Measurements from ENCODE around the gene KLF6. TPM values are rescaled to one million over a fixed set of nuclear protein-coding genes. Genes with fewer than 3 reads are reported as not detected.

KLF6 gene
- total RNA-seq, 1 experiment from 2014 or later: 21.3 TPM

DNA sequence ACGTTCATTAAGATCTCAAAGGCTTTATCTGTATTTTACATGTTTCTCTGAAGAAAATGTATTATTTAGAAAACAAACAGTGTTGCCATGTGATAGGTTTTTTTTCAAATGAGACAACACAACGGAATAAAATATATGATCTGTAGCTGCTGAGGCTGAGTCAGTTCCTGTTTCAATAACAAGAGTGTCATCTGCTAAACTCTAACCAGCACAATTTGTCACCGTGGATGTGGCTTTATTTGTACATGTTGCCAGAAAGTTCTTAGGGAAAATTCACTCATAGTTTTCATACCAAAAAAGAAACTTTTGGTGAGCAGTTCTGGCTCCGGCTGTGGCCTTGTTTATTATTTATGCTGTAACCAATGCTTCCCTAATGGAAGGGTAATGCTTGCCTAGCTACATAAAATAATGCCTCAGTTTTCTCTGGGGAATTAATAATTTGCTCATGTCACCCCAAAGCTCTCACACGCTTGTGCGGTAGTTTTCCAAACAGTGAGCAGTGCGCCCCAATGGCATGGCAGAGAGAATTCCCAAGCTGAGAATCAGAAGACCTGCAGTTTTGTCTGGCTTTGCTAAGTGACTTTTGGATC lies 20.3 kb upstream of the KLF6 start:
- Histone ChIP-seq H3K27me3 (replicated peaks) (no peaks in the 10 kb centered on the region), H3K4me1 (replicated peaks) (peaks cover 58% of the 10 kb centered on the region), H3K4me3 (no peak overlapping the region)

DNA sequence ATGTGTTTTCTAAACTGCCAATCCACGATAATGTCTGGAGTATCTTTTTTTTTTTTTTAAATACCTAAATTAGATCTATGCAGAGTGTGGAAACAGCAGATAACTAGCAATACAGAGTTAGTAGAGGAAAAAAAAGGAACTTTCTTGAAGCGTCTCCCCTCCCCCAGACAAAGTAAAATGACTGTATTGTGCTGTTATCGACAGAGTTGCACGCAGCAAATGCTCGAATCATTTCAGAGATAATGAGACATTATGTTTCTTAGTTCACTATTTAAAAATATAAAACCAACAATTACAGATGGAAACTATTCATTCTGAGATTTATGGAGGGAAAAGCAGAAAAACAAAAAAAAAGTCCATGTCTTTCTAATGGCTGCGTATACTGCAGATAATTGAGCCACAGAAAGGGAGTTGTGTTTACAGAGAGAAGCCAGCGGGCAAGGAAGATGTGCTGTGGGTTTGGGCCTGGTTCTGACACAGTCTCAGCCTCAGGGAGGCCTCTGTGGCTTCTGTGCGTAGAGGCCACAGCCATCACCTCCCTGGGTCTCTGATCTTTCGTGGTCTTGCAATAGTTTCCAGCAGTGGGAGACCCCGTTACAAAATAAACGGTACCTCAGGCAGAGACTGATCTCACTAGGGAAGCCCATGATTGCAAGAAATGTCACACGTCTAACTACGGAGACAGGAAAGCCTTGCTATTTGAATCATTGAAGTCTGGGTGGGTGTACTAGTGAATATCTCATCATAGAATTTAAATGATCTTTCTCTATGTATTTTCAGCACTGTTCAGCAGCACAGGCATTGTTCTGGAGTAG lies 19.1 kb upstream of the KLF6 start:
- Histone ChIP-seq H3K27me3 (replicated peaks) (no peaks in the 10 kb centered on the region), H3K36me3 (no peaks in the 10 kb centered on the region), H3K9me3 (replicated peaks) (no peaks in the 10 kb centered on the region), H3K4me1 (replicated peaks) (peaks cover 47% of the 10 kb centered on the region), H3K27ac (peak overlapping the region; percentile 98), H3K4me3 (no peak overlapping the region)
- peak in 1 of 2 experiments; percentile 50 for DNase-seq (ENCODE audit: low read depth in 1 of 2, low spot score in 2 of 2)

More for the DNA sequence above, 20.3 kb upstream of the KLF6 start:
- H3K36me3 ChIP-seq: no peaks in the 10 kb centered on the region
- DNase-seq (ENCODE audit: low read depth in 1 of 2, low spot score in 2 of 2): peak; percentile 69 to 84
- no peaks in the 10 kb centered on the region for H3K9me3 ChIP-seq (replicated peaks)
- peak overlapping the region; percentile 98 for H3K27ac ChIP-seq

DNA sequence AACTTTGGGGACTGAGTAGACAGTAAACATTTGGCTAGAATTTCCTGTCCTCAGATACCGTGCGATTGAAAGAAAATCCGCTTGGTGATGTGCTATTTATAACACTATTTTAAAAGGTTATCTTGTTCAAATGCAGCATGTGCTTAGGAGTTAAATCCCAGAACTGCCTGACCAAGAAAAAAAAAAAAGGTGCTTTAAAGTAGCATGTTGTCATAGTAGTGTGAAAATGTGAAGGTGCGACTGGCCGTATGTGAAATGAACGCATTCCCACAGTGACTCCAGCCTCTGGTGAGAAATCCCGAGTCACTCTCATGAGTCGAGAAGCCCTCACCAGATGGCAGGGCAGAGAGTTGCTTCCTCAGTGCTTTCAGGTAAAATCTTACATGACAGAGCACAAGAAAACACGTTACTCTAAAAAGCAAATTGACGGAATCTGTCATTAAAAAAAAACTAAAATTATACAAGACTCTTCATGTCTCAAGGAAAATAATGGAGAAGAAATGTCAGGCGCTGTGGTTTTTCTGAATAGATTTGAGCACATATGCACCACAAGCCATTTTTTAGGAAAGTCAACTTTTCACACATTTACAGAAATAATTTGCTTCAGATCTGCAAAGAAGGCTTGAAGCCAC lies 18.4 kb upstream of the KLF6 start:
- Histone ChIP-seq H3K36me3 (no peaks in the 10 kb centered on the region), H3K4me3 (no peak overlapping the region), H3K27me3 (replicated peaks) (no peaks in the 10 kb centered on the region), H3K9me3 (replicated peaks) (no peaks in the 10 kb centered on the region), H3K27ac (peak overlapping the region; percentile 98; the same call in 1 of the 2 replicates), H3K4me1 (replicated peaks) (peaks cover 47% of the 10 kb centered on the region)
- DNase-seq (ENCODE audit: low read depth in 1 of 2, low spot score in 2 of 2): no peak

DNA sequence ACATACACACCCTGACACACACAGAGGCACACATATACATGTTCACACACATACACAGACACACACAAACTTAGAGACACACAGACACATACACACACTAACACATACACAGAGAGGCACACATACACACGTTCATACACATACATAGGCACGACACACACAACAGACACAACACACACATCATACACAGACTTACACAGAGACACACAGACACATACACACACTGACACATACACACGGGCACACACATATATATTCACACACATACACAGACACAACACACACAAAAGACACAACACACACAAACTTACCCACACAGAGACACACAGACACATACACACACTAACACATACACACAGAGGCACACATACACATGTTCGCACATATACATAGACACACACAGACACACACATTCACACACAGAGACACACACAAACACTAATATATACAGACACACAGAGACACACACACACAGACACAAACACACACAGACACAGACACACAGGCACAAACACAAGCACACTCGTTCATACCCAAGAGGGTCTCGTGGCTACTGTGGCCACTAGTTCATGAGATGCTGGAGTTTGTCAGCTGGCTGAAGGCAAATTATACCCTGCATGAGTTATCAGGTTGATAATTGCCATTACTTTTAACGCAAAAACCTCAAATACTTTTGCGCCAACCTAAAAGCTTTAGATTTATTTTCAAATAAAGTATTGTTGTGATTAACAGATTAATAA lies 17.7 kb upstream of the KLF6 start:
- no peaks in the 10 kb centered on the region for H3K9me3 ChIP-seq (replicated peaks)
- H3K4me1 ChIP-seq (replicated peaks): peaks cover 42% of the 10 kb centered on the region
- no peaks in the 10 kb centered on the region for H3K27me3 ChIP-seq (replicated peaks)
- no peak overlapping the region for H3K27ac ChIP-seq
- DNase-seq (ENCODE audit: low read depth in 1 of 2, low spot score in 2 of 2): no peak
- no peaks in the 10 kb centered on the region for H3K36me3 ChIP-seq
- H3K4me3 ChIP-seq: no peak overlapping the region

DNA sequence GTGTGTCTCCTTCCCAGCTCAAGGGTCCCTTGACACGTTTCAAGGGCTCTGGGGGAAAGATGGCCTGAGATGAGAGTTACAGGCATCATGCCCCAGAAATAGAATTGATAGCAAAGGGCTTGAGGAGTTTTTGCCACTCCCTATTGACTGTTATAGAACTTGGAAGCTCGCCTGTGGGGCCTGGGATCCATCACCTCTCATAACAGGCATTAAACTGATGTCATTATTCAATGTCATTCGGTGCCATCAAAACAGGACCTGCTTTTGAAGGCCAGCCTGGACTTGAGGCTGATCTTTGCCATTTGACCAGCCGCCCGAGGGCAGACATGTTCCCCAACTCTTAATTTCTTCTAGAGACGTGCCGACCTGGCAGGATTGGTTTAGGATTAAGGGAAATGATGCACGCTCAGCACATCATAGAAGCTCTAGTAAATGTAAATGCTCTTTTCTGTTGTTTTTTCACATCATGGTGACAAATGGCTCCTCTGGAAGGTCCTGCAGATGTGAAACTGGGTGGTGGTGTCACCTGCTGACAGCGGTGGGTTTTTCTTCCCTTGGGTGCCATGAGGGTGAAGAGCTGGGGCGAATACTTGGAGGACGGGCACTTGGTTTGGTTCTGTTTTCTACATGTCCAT lies 16.7 kb upstream of the KLF6 start:
- Histone ChIP-seq H3K27ac (no peak overlapping the region), H3K4me3 (no peak overlapping the region), H3K4me1 (replicated peaks) (peaks cover 31% of the 10 kb centered on the region), H3K36me3 (no peaks in the 10 kb centered on the region), H3K27me3 (replicated peaks) (no peaks in the 10 kb centered on the region), H3K9me3 (replicated peaks) (no peaks in the 10 kb centered on the region)
- DNase-seq (ENCODE audit: low read depth in 1 of 2, low spot score in 2 of 2): no peak

DNA sequence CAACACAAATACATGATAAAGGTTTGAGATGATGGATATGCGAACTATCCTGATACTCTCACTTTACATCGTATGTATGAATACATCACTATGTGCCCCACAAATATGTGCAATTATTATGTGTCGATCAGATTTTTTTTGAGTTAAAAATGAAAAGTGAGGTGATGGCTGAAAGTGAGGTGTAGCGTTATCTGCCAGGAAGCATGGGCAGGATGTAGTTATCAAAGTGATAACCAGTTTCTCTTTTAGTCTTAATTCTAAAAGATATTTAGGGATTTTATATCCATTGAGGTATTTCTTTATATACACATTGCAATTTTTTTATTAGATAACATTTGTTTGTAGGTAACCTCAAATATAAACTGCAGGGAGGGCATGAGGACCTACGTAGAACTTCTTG lies 15.6 kb upstream of the KLF6 start:
- DNase-seq (ENCODE audit: low read depth in 1 of 2, low spot score in 2 of 2): no peak
- Histone ChIP-seq H3K27me3 (replicated peaks) (no peaks in the 10 kb centered on the region), H3K27ac (no peak overlapping the region), H3K4me3 (no peak overlapping the region), H3K9me3 (replicated peaks) (no peaks in the 10 kb centered on the region), H3K4me1 (replicated peaks) (peaks cover 21% of the 10 kb centered on the region), H3K36me3 (no peaks in the 10 kb centered on the region)

DNA sequence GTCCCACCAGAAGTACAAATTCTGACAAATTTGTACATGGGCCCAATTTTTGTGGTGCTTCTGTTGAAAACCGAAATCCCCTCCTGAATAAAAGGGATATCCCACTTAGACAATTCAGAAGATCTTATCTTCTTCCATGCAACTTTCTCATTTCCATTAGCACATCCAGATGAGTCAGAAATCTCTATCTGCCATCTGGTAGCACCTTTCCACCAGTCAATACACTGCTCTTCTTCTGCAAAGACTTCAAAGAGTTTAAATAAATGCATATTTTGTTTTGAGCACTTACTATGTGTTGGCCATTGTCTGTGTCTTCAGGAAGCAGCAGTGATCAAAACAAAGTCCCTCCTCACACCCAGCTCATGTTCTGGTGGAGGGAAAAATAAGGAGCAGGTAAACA lies 12.7 kb upstream of the KLF6 start:
- H3K27me3 ChIP-seq (replicated peaks): no peaks in the 10 kb centered on the region
- H3K9me3 ChIP-seq (replicated peaks): no peaks in the 10 kb centered on the region
- H3K27ac ChIP-seq: no peak overlapping the region
- no peaks in the 10 kb centered on the region for H3K4me1 ChIP-seq (replicated peaks)
- H3K4me3 ChIP-seq: no peak overlapping the region
- H3K36me3 ChIP-seq: no peaks in the 10 kb centered on the region
- no peak for DNase-seq (ENCODE audit: low read depth in 1 of 2, low spot score in 2 of 2)

DNA sequence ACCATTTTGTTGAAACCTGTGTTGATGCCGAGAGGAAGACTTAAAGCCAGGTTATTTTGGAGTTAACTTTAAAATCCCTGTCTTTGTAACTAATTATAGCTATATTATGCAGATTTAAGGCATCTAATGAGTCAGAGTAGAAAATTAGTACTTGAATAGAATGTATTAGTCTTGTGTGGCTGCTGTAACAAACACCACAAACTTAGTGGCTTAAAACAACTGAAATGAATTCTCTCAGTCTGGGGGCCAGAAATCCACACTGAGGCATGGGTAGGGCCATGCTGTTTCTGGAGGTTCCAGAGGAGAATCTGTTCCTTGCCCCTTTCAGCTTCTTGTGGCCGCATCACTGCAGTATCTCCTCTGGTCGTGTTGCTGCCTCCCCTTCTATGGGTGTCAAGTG lies 8.5 kb upstream of the KLF6 start:
- no peaks in the 10 kb centered on the region for H3K36me3 ChIP-seq
- H3K9me3 ChIP-seq (replicated peaks): no peaks in the 10 kb centered on the region
- H3K27ac ChIP-seq: no peak overlapping the region
- H3K4me1 ChIP-seq (replicated peaks): no peaks in the 10 kb centered on the region
- no peaks in the 10 kb centered on the region for H3K27me3 ChIP-seq (replicated peaks)
- no peak for DNase-seq (ENCODE audit: low read depth in 1 of 2, low spot score in 2 of 2)
- H3K4me3 ChIP-seq: no peak overlapping the region

DNA sequence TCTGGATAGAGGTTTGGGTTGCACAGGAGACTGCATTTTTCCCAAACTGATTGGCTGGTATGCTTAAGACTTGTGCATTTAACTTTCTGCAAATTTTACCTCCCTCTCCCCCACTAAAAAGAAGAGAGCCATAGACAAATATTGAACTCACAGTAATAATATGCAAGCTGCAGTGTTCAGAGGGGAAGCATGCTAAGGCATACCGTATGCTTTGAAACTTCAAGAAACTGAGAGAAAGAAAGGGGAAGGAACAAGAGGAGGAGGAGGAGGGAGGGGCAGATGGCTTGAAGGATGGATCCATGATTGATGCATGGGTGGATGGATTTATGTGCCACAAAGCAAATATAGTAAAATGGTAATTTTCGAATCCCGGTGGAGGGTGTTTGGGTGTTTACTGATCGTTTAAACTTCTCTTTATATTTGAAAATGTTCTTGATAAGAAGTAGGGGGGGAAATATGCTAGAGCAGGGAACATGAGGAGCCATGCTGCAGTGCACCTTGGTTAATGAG lies 7.8 kb upstream of the KLF6 start:
- DNase-seq (ENCODE audit: low read depth in 1 of 2, low spot score in 2 of 2): no peak
- Histone ChIP-seq H3K27me3 (replicated peaks) (no peaks in the 10 kb centered on the region), H3K36me3 (no peaks in the 10 kb centered on the region), H3K4me1 (replicated peaks) (no peaks in the 10 kb centered on the region), H3K4me3 (no peak overlapping the region), H3K27ac (no peak overlapping the region), H3K9me3 (replicated peaks) (no peaks in the 10 kb centered on the region)

DNA sequence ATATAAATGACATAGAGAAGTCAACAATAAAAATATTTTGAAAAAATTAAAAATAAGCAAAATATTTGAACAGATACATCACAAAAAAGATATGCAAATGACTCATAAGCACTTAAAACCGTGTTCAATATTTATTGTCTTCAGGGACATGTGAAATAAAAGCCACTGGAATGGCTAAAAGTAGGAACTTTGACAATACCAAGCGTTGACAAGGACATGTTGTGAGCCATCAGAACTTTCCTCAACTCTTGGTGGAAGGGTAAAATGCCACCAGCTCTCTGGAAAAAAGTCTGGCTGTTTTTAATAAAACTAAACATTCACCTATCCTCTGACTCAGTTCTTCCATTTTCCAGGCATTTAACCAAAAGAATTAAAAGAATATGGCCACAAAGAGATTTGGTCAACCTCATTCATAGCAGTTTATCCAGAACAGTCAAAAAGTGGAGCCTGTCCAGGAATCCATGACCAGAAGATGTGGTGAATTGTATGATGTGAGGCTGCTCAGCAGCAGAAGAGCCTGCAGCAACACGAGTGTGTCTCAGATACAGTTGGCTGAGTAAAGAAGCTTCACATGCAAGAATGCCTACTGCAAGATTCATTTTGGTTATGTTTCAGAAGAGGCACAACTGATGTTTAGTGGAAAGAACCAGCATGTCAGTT lies 7.1 kb upstream of the KLF6 start:
- no peak overlapping the region for H3K27ac ChIP-seq
- DNase-seq (ENCODE audit: low read depth in 1 of 2, low spot score in 2 of 2): no peak
- peaks cover 1% of the 10 kb centered on the region for H3K4me1 ChIP-seq (replicated peaks)
- H3K4me3 ChIP-seq: no peak overlapping the region
- H3K27me3 ChIP-seq (replicated peaks): no peaks in the 10 kb centered on the region
- no peaks in the 10 kb centered on the region for H3K36me3 ChIP-seq
- no peaks in the 10 kb centered on the region for H3K9me3 ChIP-seq (replicated peaks)

DNA sequence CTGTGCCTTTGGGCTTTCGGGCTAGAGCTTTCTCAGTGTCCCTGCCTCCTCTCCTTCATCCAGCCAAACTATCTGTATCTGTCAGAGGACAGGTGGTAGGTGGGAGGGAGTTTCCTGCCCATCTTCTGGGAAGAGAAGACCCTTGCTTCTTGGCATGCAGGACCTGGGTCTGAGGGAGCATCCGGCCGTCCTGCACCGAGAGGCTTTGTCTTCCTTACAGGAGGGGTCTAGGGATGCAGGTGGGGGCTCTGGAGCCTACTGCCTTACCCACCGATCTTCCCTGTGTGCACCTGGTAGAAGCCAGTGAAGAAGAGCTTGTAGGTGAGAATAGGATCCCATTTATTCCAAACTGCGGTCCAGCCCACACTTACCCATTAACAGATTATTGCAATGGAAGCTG lies 5.8 kb upstream of the KLF6 start:
- no peak for DNase-seq (ENCODE audit: low read depth in 1 of 2, low spot score in 2 of 2)
- Histone ChIP-seq H3K36me3 (no peaks in the 10 kb centered on the region), H3K27ac (no peak overlapping the region), H3K27me3 (replicated peaks) (no peaks in the 10 kb centered on the region), H3K4me3 (no peak overlapping the region), H3K9me3 (replicated peaks) (no peaks in the 10 kb centered on the region), H3K4me1 (replicated peaks) (peaks cover 14% of the 10 kb centered on the region)

DNA sequence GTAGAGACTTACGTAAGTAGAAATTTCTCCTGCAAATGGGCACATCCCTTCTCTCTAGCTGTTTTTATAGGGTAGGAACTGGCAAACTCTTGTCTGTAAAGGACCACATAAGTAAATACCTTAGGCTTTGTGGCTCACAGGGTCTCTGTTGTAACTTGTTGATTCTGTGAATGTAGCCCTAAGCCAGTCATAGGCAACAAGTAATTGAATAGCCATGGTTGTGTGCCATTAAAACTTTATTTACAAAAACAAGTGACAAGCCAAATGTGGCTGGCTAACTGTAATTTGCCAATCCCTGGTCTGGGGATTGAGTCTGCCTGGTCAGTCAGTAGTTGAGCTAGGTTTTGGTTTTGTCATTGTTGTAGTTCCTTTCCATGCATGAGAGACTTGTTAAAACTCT lies 5.3 kb upstream of the KLF6 start:
- H3K27ac ChIP-seq: no peak overlapping the region

DNA sequence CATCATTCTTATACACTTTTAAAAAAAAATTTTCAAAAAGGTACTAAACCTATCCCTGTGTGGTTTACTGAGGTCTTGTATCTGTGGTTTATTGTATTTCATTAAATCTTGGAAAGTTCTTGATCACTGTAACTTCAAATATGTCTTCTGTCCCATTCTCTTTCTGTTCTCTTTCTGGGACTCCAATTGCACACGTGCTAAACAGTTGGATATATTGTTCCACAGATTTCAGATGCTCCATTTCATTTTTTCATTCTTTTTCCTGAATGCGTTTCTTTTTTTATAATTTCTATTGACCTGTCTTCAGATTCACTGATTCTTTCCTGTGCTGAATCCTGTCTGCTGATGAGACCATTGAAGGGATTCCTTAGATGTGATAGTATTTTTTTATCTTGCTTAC lies 4.6 kb upstream of the KLF6 start:
- Histone ChIP-seq H3K27ac (no peak overlapping the region), H3K27me3 (replicated peaks) (no peaks in the 10 kb centered on the region), H3K9me3 (replicated peaks) (no peaks in the 10 kb centered on the region), H3K4me1 (replicated peaks) (peaks cover 18% of the 10 kb centered on the region), H3K36me3 (peaks cover 8% of the 10 kb centered on the region), H3K4me3 (no peak overlapping the region)
- DNase-seq (ENCODE audit: low read depth in 1 of 2, low spot score in 2 of 2): no peak

More for the DNA sequence above, 5.3 kb upstream of the KLF6 start:
- Histone ChIP-seq H3K36me3 (0 out of 2 replicates have a peak, but pooled peaks cover 4% of the 10 kb centered on the region), H3K4me3 (no peak overlapping the region), H3K27me3 (replicated peaks) (no peaks in the 10 kb centered on the region), H3K4me1 (replicated peaks) (peaks cover 18% of the 10 kb centered on the region), H3K9me3 (replicated peaks) (no peaks in the 10 kb centered on the region)
- DNase-seq (ENCODE audit: low read depth in 1 of 2, low spot score in 2 of 2): no peak
